Esophagus mucosa (tissue), 1 donor: ENCODE measurements around the gene ELP1. TPM values are rescaled to one million over a fixed set of nuclear protein-coding genes. Genes with fewer than 3 reads are reported as not detected.

Experiments
- total RNA-seq: library from RNA; stranded (reverse); gene quantifications from one replicate; pipeline ENCODE4 v1.2.4, GENCODE V29; 2023
- donor health status: DM: yes; HTN: yes; CAD: no.

The ELP1 gene
- total RNA-seq, 1 donor from 2014 or later = 14.1 TPM

Other genes with a start within 250 kb of the ELP1 start
- not detected for gene ACTL7B, start 78.1 kb downstream of the ELP1 start, total RNA-seq
- not detected for gene ACTL7A, start 71.9 kb downstream of the ELP1 start, total RNA-seq
- gene ABITRAM, start 276 bp upstream of the ELP1 start, total RNA-seq = 15.0 TPM
- gene CTNNAL1, start 79.4 kb upstream of the ELP1 start, total RNA-seq = 8.8 TPM
- 13.8 TPM for gene TMEM245, start 185.8 kb upstream of the ELP1 start, total RNA-seq
- gene FRRS1L, start 233.1 kb upstream of the ELP1 start, total RNA-seq = not detected